Gastrocnemius medialis (tissue), 4 donors: ENCODE results near the gene SLC35B2. TPM values are rescaled to one million over a fixed set of nuclear protein-coding genes. Genes with fewer than 3 reads are reported as not detected.
A peak's percentile ranks its signal among the peaks of the same experiment; 100 is the strongest.

ENCODE experiments used
- ATAC-seq, 2 donors: fragments of 150-250 bp; one replicate each; pipeline ENCODE4 v1.9.1; 2016
- DNase-seq, 2 donors: peaks; one replicate each; pipeline ENCODE4 v3.0.0-alpha.2; 2019
- H3K27ac ChIP-seq, 4 donors: fragments of 200-600 bp; sonication (generic); 1 replicate in 1 of 4; 2 replicates in 3 of 4; pipeline ENCODE4 v1.5.1; 2016 to 2018; ENCODE audit warnings: mild to moderate bottlenecking in 2 of 4, moderate library complexity in 1 of 4
- H3K27me3 ChIP-seq, 3 donors: fragments of 200-600 bp; sonication (generic) in 2 of 3; 1 replicate in 1 of 3; 2 replicates in 2 of 3; pipeline versions ENCODE4 v1.5.1 to v1.6.0; 2016 to 2019; ENCODE audit warnings: mild to moderate bottlenecking in 1 of 3, moderate library complexity in 1 of 3
- H3K36me3 ChIP-seq, 2 donors: fragments of 200-600 bp; sonication (generic) in 1 of 2; one replicate each; pipeline ENCODE4 v1.5.1; 2017 to 2018
- H3K4me1 ChIP-seq, 2 donors: fragments of 200-600 bp; sonication (generic) in 1 of 2; one replicate each; pipeline ENCODE4 v1.5.1; 2016 to 2017; ENCODE audit warnings: mild to moderate bottlenecking in 2 of 2
- H3K4me3 ChIP-seq, 4 donors: fragments of 200-600 bp; sonication (generic) in 3 of 4; 1 replicate in 1 of 4; 2 replicates in 3 of 4; pipeline ENCODE4 v1.5.1; 2016 to 2019; ENCODE audit warnings: mild to moderate bottlenecking in 2 of 4
- H3K9me3 ChIP-seq, 3 donors: fragments of 200-600 bp; sonication (generic) in 2 of 3; 1 replicate in 1 of 3; 2 replicates in 2 of 3; pipeline ENCODE4 v1.5.1; 2016 to 2019
- POLR2A ChIP-seq, 2 donors: fragments of 450-650 bp; IDR thresholded peaks; one replicate each; pipeline ENCODE4 v1.6.1; 2017; ENCODE audit warnings: antibody characterized with exemption in 2 of 2, mild to moderate bottlenecking in 2 of 2, moderate library complexity in 2 of 2
- in situ Hi-C, 4 donors: fragments of 200-750 bp; cut with MboI; loops; one replicate each; pipeline versions ENCODE4 v1.15.0 to v1.8.0; 2017; ENCODE audit warnings: low sequenced_read_pairs in 4 of 4
- intact Hi-C: fragments of 100-400 bp; cut with DNase I; formaldehyde crosslinking; loops from one replicate; pipeline ENCODE4 v1.15.1; 2023; ENCODE audit warnings: low total_unique reads
- total RNA-seq, 4 donors: library from RNA; depleted of rRNA; stranded (reverse); fragments of >200 nt; gene quantifications; one replicate each; pipeline versions ENCODE4 v1.1.0 to v1.2.3, GENCODE V29; 2016
- TF ChIP-seq, protein P1 (sequence below), 5 experiments: fragments of 450-650 bp in 3 of 5; fragments of 200-600 bp in 2 of 5; sonication (generic) in 2 of 5; IDR thresholded peaks in 4 of 5; conservative IDR thresholded peaks in 1 of 5; 1 replicate in 4 of 5; 2 replicates in 1 of 5; pipeline ENCODE4 v1.5.1; 2016 to 2019; ENCODE audit warnings: antibody characterized with exemption in 5 of 5, mild to moderate bottlenecking in 3 of 5, moderate library complexity in 3 of 5

Gene SLC35B2
- total RNA-seq, 4 donors from 2014 or later = 14.9 to 35.9 (median 21.4) TPM

DNA sequence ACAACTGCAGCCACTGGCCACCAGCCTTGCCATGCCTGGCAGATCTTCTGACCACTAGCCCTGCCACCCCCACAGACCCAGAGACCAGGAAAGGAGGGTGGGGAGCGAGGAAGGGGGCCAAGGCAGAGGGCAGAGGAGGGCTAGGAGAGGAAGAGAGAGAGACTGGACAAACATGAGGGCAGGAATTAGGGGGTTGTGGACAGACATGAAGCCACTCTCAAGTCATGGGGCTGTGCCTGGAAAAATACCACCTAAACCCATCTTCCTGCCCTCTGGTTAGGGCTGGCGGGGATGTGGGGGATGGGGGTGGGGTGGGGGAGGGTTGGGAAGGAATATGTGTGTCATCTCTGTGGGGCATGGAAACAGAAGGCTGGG lies 35.4 kb downstream of the SLC35B2 start:
- ATAC-seq (no peak), DNase-seq (no peak)
- no peaks in the 10 kb centered on the region for H3K27me3 ChIP-seq
- in situ Hi-C loops = no loop called here
- H3K27ac ChIP-seq = peak overlapping the region; percentile 95 to 99 (median 98)
- no peaks in the 10 kb centered on the region for H3K9me3 ChIP-seq
- H3K4me3 ChIP-seq = peak overlapping the region in 2 of 4 donors; percentile 21 to 62
- TF ChIP-seq, protein P1, sequence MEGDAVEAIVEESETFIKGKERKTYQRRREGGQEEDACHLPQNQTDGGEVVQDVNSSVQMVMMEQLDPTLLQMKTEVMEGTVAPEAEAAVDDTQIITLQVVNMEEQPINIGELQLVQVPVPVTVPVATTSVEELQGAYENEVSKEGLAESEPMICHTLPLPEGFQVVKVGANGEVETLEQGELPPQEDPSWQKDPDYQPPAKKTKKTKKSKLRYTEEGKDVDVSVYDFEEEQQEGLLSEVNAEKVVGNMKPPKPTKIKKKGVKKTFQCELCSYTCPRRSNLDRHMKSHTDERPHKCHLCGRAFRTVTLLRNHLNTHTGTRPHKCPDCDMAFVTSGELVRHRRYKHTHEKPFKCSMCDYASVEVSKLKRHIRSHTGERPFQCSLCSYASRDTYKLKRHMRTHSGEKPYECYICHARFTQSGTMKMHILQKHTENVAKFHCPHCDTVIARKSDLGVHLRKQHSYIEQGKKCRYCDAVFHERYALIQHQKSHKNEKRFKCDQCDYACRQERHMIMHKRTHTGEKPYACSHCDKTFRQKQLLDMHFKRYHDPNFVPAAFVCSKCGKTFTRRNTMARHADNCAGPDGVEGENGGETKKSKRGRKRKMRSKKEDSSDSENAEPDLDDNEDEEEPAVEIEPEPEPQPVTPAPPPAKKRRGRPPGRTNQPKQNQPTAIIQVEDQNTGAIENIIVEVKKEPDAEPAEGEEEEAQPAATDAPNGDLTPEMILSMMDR (IDR thresholded peaks at IDR 0.05 in 4 of 5, conservative IDR thresholded peaks at IDR 0.05 in 1 of 5) = no peak
- no peak for TF ChIP-seq POLR2A (IDR thresholded peaks at IDR 0.05)
- H3K36me3 ChIP-seq = no peaks in the 10 kb centered on the region
- intact Hi-C loops = loop anchor here (1.0 to 5.0 kb wide), 2 partner anchors 12 to 450 kb away; partner anchors contain the start of gene VEGFA
- peaks cover 71 to 89% of the 10 kb centered on the region in 2 donors for H3K4me1 ChIP-seq

DNA sequence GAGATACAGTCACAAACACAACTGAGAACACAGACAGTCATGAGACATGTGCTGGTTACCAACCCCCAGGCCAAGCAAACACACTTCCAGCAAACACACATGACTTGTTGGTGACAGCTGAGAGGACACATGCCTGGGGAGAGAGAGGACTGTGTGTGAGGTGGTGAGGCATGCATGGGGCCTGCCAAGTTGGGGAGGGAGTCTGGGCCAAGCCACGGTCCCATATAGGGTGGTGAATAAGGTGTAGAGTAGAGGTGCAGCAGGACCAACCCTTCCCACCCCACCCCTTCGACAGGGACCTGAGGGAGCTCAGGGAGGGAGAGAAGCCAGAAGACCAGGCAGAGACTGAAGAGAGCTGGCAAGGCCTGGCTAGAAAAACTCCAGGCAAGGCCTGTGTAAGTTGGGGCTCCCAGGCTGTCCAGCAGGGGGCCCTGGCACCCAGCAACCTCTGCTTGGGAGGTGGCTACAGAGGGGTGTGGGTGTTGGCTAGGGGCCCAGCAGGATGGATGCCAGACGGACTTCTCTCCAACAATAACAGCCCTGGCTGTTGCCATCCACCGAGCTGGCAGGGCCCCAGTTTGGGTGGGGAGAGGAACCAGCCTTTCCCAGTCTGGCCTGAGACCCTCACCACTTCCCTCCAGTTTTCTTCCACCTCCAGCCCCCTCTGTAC lies 35.9 kb downstream of the SLC35B2 start:
- peaks cover 71 to 88% of the 10 kb centered on the region in 2 donors for H3K4me1 ChIP-seq
- H3K36me3 ChIP-seq = no peaks in the 10 kb centered on the region
- DNase-seq = peak; percentile 94 to 96
- peak overlapping the region in 2 of 4 donors; percentile 21 to 62 for H3K4me3 ChIP-seq
- H3K27me3 ChIP-seq = no peaks in the 10 kb centered on the region
- peak; percentile 77 to 79 for ATAC-seq
- H3K9me3 ChIP-seq = no peaks in the 10 kb centered on the region
- TF ChIP-seq POLR2A (IDR thresholded peaks at IDR 0.05) = peak; percentile 49 to 58
- TF ChIP-seq, protein P1 (IDR thresholded peaks at IDR 0.05 in 4 of 5, conservative IDR thresholded peaks at IDR 0.05 in 1 of 5) = peak; percentile 51 to 89 (median 72)
- intact Hi-C loops = loop anchor here (1.0 to 5.0 kb wide), 2 partner anchors 13 to 449 kb away; partner anchors contain the start of gene VEGFA
- in situ Hi-C loops = no loop called here
- H3K27ac ChIP-seq = peak overlapping the region; percentile 95 to 99 (median 98)

DNA sequence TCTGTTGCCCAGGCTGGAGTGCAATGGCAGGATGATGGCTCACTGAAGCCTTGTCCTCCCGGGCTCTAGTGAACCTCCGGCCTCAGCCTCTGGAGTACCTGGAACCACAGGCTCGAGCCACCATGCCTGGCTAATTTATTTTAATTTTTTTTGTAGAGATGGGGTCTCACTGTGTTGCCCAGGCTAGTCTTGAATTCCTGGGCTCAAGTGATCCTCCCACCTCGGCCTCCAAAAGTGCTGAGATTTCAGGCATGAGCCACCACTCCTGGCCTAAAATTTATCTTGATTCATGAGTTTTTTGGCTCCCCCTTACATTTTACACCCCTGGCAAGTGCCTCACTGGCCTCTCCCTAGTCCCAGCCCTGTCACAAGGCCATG lies 36.4 kb downstream of the SLC35B2 start:
- no peaks in the 10 kb centered on the region for H3K36me3 ChIP-seq
- H3K4me3 ChIP-seq = no peak overlapping the region
- H3K9me3 ChIP-seq = no peaks in the 10 kb centered on the region
- peaks cover 71 to 83% of the 10 kb centered on the region in 2 donors for H3K4me1 ChIP-seq
- in situ Hi-C loops (no loop called here), intact Hi-C loops (loop anchor here (1.0 to 5.0 kb wide), 2 partner anchors 13 to 449 kb away; partner anchors contain the start of gene VEGFA)
- DNase-seq (no peak), ATAC-seq (no peak)
- no peaks in the 10 kb centered on the region for H3K27me3 ChIP-seq
- H3K27ac ChIP-seq = peak overlapping the region; percentile 95 to 99 (median 98)
- TF ChIP-seq, protein P1 (IDR thresholded peaks at IDR 0.05 in 4 of 5, conservative IDR thresholded peaks at IDR 0.05 in 1 of 5) = no peak
- no peak for TF ChIP-seq POLR2A (IDR thresholded peaks at IDR 0.05)

DNA sequence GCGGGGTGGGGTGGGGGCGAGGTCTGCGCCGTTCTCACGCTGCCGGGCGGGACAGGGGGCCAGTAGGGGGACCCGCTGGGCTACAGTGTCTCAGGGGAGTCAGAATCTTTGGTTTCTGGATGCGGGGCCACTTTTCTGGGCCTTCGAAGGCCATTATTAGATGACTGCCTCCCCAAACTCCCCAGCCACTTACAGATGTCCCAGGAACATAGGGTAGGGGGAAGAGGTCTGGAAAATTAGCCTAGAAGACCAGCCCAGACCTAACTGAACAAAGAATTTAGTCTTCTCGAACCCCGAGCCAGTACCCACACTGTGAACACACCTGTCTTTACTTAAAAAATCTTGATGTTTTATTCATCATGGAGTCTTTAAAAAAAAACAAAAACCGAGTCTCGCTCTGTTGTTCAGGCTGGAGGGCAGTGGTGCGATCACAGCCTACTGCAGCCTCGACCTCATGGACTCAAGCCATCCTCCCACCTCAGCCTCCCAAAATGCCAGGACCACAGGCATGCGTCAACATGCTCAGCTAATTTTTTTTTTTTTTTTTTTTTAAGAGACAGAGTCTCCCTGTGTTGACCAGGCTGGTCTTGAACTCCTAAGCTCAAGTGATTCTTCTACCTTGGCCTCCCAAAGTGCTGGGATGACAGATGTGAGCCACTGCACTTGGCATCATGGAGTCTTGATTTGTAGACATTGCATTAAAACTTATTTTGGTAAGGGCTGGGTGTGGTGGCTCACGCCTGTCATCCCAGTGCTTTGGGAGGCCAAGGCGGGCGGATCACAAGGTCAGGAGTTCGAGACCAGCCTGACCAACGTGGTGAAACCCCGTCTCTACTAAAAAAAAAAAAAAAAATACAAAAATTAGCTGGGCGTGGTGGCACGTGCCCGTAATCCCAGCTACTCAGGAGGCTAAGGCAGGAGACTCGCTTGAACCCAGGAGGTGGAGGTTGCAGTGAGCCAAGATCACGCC lies 37.2 kb downstream of the SLC35B2 start:
- H3K27ac ChIP-seq = peak overlapping the region; percentile 95 to 99 (median 98)
- no peaks in the 10 kb centered on the region for H3K36me3 ChIP-seq
- DNase-seq (no peak), ATAC-seq (no peak)
- no peaks in the 10 kb centered on the region for H3K9me3 ChIP-seq
- TF ChIP-seq, protein P1 (IDR thresholded peaks at IDR 0.05 in 4 of 5, conservative IDR thresholded peaks at IDR 0.05 in 1 of 5) = peak in 1 of 5 experiments; percentile 1
- TF ChIP-seq POLR2A (IDR thresholded peaks at IDR 0.05) = no peak
- intact Hi-C loops (loop anchor here (5.0 kb wide), 2 partner anchors 48 to 448 kb away; partner anchors contain the start of gene VEGFA), in situ Hi-C loops (no loop called here)
- H3K4me3 ChIP-seq = peak overlapping the region; percentile 54 to 61 (median 56)
- no peaks in the 10 kb centered on the region for H3K27me3 ChIP-seq
- H3K4me1 ChIP-seq = peaks cover 63 to 75% of the 10 kb centered on the region in 2 donors
